ENCODE results near the gene RAB1B.

- TF ChIP-seq CTCF (IDR thresholded peaks at IDR 0.05) = no peak
- TF ChIP-seq POLR2A (IDR thresholded peaks at IDR 0.05) = no peak
Measured at GRCh38 chr11:66322732-66323427, 54.4 kb downstream of the RAB1B start.

Data from vagina (tissue), 2 donors.